Rectal smooth muscle tissue (tissue), 1 donor: ENCODE measurements around the gene ACYP2.
"Not testable (repeated sequence)": the region's sequence is repeated elsewhere in the genome, so short reads cannot be mapped to it uniquely, and the experiment has no call there.

Source experiments
- H3K27ac ChIP-seq: one replicate; pipeline ENCODE4 v1.7.0; 2013; ENCODE audit warnings: low read depth, low read length, inconsistent platforms
- H3K27me3 ChIP-seq: one replicate; pipeline ENCODE4 v1.7.0; 2013; ENCODE audit warnings: low read length; ENCODE audit not compliant: control insufficient read depth, insufficient read depth
- H3K36me3 ChIP-seq: one replicate; pipeline ENCODE4 v1.7.0; 2013; ENCODE audit warnings: low read length; ENCODE audit not compliant: control insufficient read depth, insufficient read depth
- H3K4me1 ChIP-seq: one replicate; pipeline ENCODE4 v1.7.0; 2013; ENCODE audit warnings: low read length; ENCODE audit not compliant: control insufficient read depth, insufficient read depth
- H3K4me3 ChIP-seq: one replicate; pipeline ENCODE4 v1.7.0; 2013; ENCODE audit warnings: low read length
- H3K9ac ChIP-seq: one replicate; pipeline ENCODE4 v1.7.0; 2013; ENCODE audit warnings: low read length

Gene ACYP2

GRCh38 chr2:54255230-54256090, 140.0 kb downstream of the ACYP2 start:
- Histone ChIP-seq H3K36me3 (peaks cover 3% of the 10 kb centered on the region), H3K9ac (no peak overlapping the region), H3K4me1 (no peaks in the 10 kb centered on the region), H3K27ac (no peak overlapping the region), H3K4me3 (no peak overlapping the region), H3K27me3 (no peaks in the 10 kb centered on the region)

GRCh38 chr2:54256091-54256694, 140.8 kb downstream of the ACYP2 start, which contains the start of gene TSPYL6:
TSPYL6 (minus strand) TSS chr2:54256229; CDS start chr2:54256151, 78 bp downstream.
- no peaks in the 10 kb centered on the region for H3K4me1 ChIP-seq
- no peak within 1 kb of the TSS for H3K9ac ChIP-seq
- H3K36me3 ChIP-seq: peaks cover 3% of the 10 kb centered on the region
- H3K27me3 ChIP-seq: no peaks in the 10 kb centered on the region
- H3K4me3 ChIP-seq: no peak within 1 kb of the TSS
- no peak within 1 kb of the TSS for H3K27ac ChIP-seq

- H3K9ac ChIP-seq: no peak overlapping the region
- H3K27ac ChIP-seq: no peak overlapping the region
- peaks cover 3% of the 10 kb centered on the region for H3K36me3 ChIP-seq
- no peaks in the 10 kb centered on the region for H3K27me3 ChIP-seq
- H3K4me3 ChIP-seq: no peak overlapping the region
- no peaks in the 10 kb centered on the region for H3K4me1 ChIP-seq
These were observed 142.8 kb downstream of the ACYP2 start for GRCh38 chr2:54258166-54258565.

GRCh38 chr2:54259413-54260240, 144.2 kb downstream of the ACYP2 start:
- no peak overlapping the region for H3K4me3 ChIP-seq

GRCh38 chr2:54260241-54260595, 144.8 kb downstream of the ACYP2 start:
- H3K4me1 ChIP-seq: no peaks in the 10 kb centered on the region
- peaks cover 3% of the 10 kb centered on the region for H3K36me3 ChIP-seq
- no peak overlapping the region for H3K9ac ChIP-seq
- H3K27ac ChIP-seq: no peak overlapping the region
- no peaks in the 10 kb centered on the region for H3K27me3 ChIP-seq
- no peak overlapping the region for H3K4me3 ChIP-seq

More at GRCh38 chr2:54259413-54260240, 144.2 kb downstream of the ACYP2 start:
- Histone ChIP-seq H3K36me3 (peaks cover 3% of the 10 kb centered on the region), H3K9ac (no peak overlapping the region), H3K4me1 (no peaks in the 10 kb centered on the region), H3K27me3 (no peaks in the 10 kb centered on the region), H3K27ac (no peak overlapping the region)

GRCh38 chr2:54261537-54261936, 146.1 kb downstream of the ACYP2 start:
- H3K27me3 ChIP-seq: no peaks in the 10 kb centered on the region
- no peaks in the 10 kb centered on the region for H3K4me1 ChIP-seq
- no peak overlapping the region for H3K27ac ChIP-seq
- no peaks in the 10 kb centered on the region for H3K36me3 ChIP-seq
- no peak overlapping the region for H3K9ac ChIP-seq
- H3K4me3 ChIP-seq: no peak overlapping the region

- Histone ChIP-seq H3K36me3 (no peaks in the 10 kb centered on the region), H3K4me3 (no peak overlapping the region), H3K27me3 (no peaks in the 10 kb centered on the region), H3K9ac (no peak overlapping the region), H3K27ac (no peak overlapping the region), H3K4me1 (no peaks in the 10 kb centered on the region)
These were observed 146.8 kb downstream of the ACYP2 start for GRCh38 chr2:54262015-54262765.

GRCh38 chr2:54265081-54265480, 149.7 kb downstream of the ACYP2 start:
- H3K36me3 ChIP-seq, H3K4me3 ChIP-seq, H3K4me1 ChIP-seq, H3K27me3 ChIP-seq, H3K9ac ChIP-seq, H3K27ac ChIP-seq: not testable (repeated sequence)

GRCh38 chr2:54267577-54267976, 152.2 kb downstream of the ACYP2 start:
- H3K36me3 ChIP-seq: no peaks in the 10 kb centered on the region
- H3K4me1 ChIP-seq: no peaks in the 10 kb centered on the region
- H3K4me3 ChIP-seq: no peak overlapping the region
- no peaks in the 10 kb centered on the region for H3K27me3 ChIP-seq
- no peak overlapping the region for H3K27ac ChIP-seq
- no peak overlapping the region for H3K9ac ChIP-seq

GRCh38 chr2:54271189-54271588, 155.8 kb downstream of the ACYP2 start:
- no peaks in the 10 kb centered on the region for H3K4me1 ChIP-seq
- no peak overlapping the region for H3K4me3 ChIP-seq
- no peaks in the 10 kb centered on the region for H3K27me3 ChIP-seq
- no peak overlapping the region for H3K9ac ChIP-seq
- no peaks in the 10 kb centered on the region for H3K36me3 ChIP-seq
- H3K27ac ChIP-seq: no peak overlapping the region

- Histone ChIP-seq H3K36me3 (no peaks in the 10 kb centered on the region), H3K4me1 (no peaks in the 10 kb centered on the region), H3K27me3 (no peaks in the 10 kb centered on the region), H3K9ac (no peak overlapping the region), H3K4me3 (no peak overlapping the region), H3K27ac (no peak overlapping the region)
These were observed 156.6 kb downstream of the ACYP2 start for GRCh38 chr2:54271843-54272627.
